ENCODE results near the gene NFKBIZ. TPM values are rescaled to one million over a fixed set of nuclear protein-coding genes. Genes with fewer than 3 reads are reported as not detected.

Gene NFKBIZ
- total and polyA plus RNA-seq, 4 donors: 4.8 to 78.8 (median 23.7) TPM

DNA sequence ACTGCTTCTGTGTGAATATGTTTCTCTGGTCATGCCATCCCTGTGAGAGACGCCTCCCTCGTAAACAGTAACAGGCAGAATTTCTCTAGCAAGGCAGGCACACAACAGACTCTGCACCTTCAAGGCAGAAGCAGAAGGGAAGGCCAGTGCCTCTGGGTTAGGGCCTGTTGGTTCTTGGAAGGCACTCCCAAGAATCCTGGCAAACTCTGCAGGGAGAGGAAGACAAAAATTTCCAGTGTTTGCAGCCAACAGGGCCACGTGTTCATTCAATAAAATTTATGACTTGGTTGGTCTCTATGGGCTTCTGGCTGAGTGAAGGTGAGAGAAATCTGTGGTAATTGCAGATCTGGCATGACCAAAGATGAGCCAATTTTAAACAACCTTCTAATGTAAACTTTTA lies 39.3 kb downstream of the NFKBIZ start:
- H3K4me3 ChIP-seq (ENCODE audit: low read depth in 1 of 3, low read length in 3 of 3): no peak overlapping the region
- H3K9me3 ChIP-seq (ENCODE audit: control insufficient read depth in 4 of 4, low read length in 3 of 4): no peaks in the 10 kb centered on the region
- DNase-seq (ENCODE audit: low spot score): no peak
- 83% methylated on average over 3 of the region's 3 CpGs for WGBS
- no peak overlapping the region for H3K27ac ChIP-seq (ENCODE audit: low read depth in 1 of 2, low read length in 2 of 2)
- H3K4me1 ChIP-seq (ENCODE audit: control insufficient read depth in 4 of 4, insufficient read depth in 4 of 4, low read length in 3 of 4): peaks cover 0 to 2% (median 1%) of the 10 kb centered on the region in 4 donors
- H3K36me3 ChIP-seq (ENCODE audit: control insufficient read depth in 4 of 4, insufficient read depth in 3 of 4, low read depth in 1 of 4, low read length in 3 of 4): no peaks in the 10 kb centered on the region
- H3K27me3 ChIP-seq (ENCODE audit: control insufficient read depth in 4 of 4, insufficient read depth in 4 of 4, low read length in 3 of 4): no peaks in the 10 kb centered on the region
- H3K9ac ChIP-seq (ENCODE audit: low read depth in 1 of 2, low read length in 2 of 2): no peak overlapping the region
- TF ChIP-seq NR2F2 (IDR thresholded peaks at IDR 0.05): no peak
- no peak for TF ChIP-seq EGR1 (IDR thresholded peaks at IDR 0.05; ENCODE audit: low read depth in 2 of 2)
- TF ChIP-seq RAD21 (IDR thresholded peaks at IDR 0.05): no peak
- TF ChIP-seq, protein P1, sequence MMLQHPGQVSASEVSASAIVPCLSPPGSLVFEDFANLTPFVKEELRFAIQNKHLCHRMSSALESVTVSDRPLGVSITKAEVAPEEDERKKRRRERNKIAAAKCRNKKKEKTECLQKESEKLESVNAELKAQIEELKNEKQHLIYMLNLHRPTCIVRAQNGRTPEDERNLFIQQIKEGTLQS (IDR thresholded peaks at IDR 0.05): no peak
- TF ChIP-seq, protein P2, sequence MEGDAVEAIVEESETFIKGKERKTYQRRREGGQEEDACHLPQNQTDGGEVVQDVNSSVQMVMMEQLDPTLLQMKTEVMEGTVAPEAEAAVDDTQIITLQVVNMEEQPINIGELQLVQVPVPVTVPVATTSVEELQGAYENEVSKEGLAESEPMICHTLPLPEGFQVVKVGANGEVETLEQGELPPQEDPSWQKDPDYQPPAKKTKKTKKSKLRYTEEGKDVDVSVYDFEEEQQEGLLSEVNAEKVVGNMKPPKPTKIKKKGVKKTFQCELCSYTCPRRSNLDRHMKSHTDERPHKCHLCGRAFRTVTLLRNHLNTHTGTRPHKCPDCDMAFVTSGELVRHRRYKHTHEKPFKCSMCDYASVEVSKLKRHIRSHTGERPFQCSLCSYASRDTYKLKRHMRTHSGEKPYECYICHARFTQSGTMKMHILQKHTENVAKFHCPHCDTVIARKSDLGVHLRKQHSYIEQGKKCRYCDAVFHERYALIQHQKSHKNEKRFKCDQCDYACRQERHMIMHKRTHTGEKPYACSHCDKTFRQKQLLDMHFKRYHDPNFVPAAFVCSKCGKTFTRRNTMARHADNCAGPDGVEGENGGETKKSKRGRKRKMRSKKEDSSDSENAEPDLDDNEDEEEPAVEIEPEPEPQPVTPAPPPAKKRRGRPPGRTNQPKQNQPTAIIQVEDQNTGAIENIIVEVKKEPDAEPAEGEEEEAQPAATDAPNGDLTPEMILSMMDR (IDR thresholded peaks at IDR 0.05; ENCODE audit: low read depth, low read length, missing input control): no peak
- no peak for TF ChIP-seq HNF4A (conservative IDR thresholded peaks at IDR 0.05)

DNA sequence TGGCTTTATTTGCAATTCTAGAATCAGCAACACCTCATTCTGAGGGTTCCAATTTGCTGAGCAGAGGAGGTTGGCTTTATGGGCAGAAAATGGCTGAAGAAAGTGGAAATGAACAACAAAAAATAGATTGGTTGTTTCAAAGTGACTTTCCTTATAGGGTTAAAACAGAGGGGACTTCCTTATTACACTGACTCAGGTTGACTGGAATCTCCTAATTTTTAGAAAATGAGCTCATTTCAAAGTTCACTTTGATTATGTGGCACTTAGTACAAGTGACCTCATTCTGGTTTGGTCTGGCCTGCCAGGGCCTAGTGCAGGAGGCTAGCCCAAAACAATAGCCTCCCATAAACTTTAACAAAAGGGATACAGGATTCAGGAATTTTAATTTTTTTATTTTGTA lies 41.4 kb downstream of the NFKBIZ start:
- Histone ChIP-seq H3K9ac (ENCODE audit: low read depth in 1 of 2, low read length in 2 of 2) (no peak overlapping the region), H3K9me3 (ENCODE audit: control insufficient read depth in 4 of 4, low read length in 3 of 4) (no peaks in the 10 kb centered on the region), H3K27ac (ENCODE audit: low read depth in 1 of 2, low read length in 2 of 2) (no peak overlapping the region), H3K27me3 (ENCODE audit: control insufficient read depth in 4 of 4, insufficient read depth in 4 of 4, low read length in 3 of 4) (no peaks in the 10 kb centered on the region), H3K36me3 (ENCODE audit: control insufficient read depth in 4 of 4, insufficient read depth in 3 of 4, low read depth in 1 of 4, low read length in 3 of 4) (no peaks in the 10 kb centered on the region), H3K4me1 (ENCODE audit: control insufficient read depth in 4 of 4, insufficient read depth in 4 of 4, low read length in 3 of 4) (peaks cover 0 to 2% (median 1%) of the 10 kb centered on the region in 4 donors), H3K4me3 (ENCODE audit: low read depth in 1 of 3, low read length in 3 of 3) (no peak overlapping the region)
- DNase-seq (ENCODE audit: low spot score): no peak
- TF ChIP-seq HNF4A (conservative IDR thresholded peaks at IDR 0.05) (peak; percentile 39 to 44), FOXA1 (IDR thresholded peaks at IDR 0.05) (no peak), HNF4G (IDR thresholded peaks at IDR 0.05) (no peak), YY1 (IDR thresholded peaks at IDR 0.05) (no peak), RXRA (IDR thresholded peaks at IDR 0.05) (peak in 1 of 2 donors; percentile 4), NR2F2 (IDR thresholded peaks at IDR 0.05) (no peak), ZBTB33 (IDR thresholded peaks at IDR 0.05) (no peak), JUND (IDR thresholded peaks at IDR 0.05) (peak in 1 of 2 donors; percentile 24), SP1 (IDR thresholded peaks at IDR 0.05) (no peak), RAD21 (IDR thresholded peaks at IDR 0.05) (peak in 1 of 2 donors; percentile 5), GABPA (IDR thresholded peaks at IDR 0.05 in 1 of 2, conservative IDR thresholded peaks at IDR 0.05 in 1 of 2) (no peak), TAF1 (conservative IDR thresholded peaks at IDR 0.05) (no peak)
- TF ChIP-seq, protein P3, sequence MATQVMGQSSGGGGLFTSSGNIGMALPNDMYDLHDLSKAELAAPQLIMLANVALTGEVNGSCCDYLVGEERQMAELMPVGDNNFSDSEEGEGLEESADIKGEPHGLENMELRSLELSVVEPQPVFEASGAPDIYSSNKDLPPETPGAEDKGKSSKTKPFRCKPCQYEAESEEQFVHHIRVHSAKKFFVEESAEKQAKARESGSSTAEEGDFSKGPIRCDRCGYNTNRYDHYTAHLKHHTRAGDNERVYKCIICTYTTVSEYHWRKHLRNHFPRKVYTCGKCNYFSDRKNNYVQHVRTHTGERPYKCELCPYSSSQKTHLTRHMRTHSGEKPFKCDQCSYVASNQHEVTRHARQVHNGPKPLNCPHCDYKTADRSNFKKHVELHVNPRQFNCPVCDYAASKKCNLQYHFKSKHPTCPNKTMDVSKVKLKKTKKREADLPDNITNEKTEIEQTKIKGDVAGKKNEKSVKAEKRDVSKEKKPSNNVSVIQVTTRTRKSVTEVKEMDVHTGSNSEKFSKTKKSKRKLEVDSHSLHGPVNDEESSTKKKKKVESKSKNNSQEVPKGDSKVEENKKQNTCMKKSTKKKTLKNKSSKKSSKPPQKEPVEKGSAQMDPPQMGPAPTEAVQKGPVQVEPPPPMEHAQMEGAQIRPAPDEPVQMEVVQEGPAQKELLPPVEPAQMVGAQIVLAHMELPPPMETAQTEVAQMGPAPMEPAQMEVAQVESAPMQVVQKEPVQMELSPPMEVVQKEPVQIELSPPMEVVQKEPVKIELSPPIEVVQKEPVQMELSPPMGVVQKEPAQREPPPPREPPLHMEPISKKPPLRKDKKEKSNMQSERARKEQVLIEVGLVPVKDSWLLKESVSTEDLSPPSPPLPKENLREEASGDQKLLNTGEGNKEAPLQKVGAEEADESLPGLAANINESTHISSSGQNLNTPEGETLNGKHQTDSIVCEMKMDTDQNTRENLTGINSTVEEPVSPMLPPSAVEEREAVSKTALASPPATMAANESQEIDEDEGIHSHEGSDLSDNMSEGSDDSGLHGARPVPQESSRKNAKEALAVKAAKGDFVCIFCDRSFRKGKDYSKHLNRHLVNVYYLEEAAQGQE (IDR thresholded peaks at IDR 0.05): no peak
- TF ChIP-seq, protein P1 (IDR thresholded peaks at IDR 0.05): no peak
- TF ChIP-seq, protein P4, sequence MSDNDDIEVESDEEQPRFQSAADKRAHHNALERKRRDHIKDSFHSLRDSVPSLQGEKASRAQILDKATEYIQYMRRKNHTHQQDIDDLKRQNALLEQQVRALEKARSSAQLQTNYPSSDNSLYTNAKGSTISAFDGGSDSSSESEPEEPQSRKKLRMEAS (IDR thresholded peaks at IDR 0.05): no peak

Measured in liver (tissue), 9 donors.